Thyroid gland (tissue), 4 donors: ENCODE measurements around the gene SLC43A3.

ENCODE experiments used
- CTCF ChIP-seq, 6 experiments: fragments of 200-600 bp in 3 of 6; fragments of 450-650 bp in 3 of 6; sonication (generic) in 3 of 6; IDR thresholded peaks; one replicate each; pipeline ENCODE4 v1.5.1; 2016 to 2019; ENCODE audit warnings: antibody characterized with exemption in 6 of 6, mild to moderate bottlenecking in 2 of 6, inconsistent platforms in 1 of 6, moderate library complexity in 1 of 6
- POLR2A ChIP-seq, 2 donors: fragments of 450-650 bp; IDR thresholded peaks; one replicate each; pipeline ENCODE4 v1.6.1; 2017; ENCODE audit warnings: antibody characterized with exemption in 2 of 2, mild to moderate bottlenecking in 2 of 2, moderate library complexity in 1 of 2

- TF ChIP-seq CTCF (IDR thresholded peaks at IDR 0.05) = no peak
- no peak for TF ChIP-seq POLR2A (IDR thresholded peaks at IDR 0.05)
These were observed 437 bp downstream of the SLC43A3 start for GRCh38 chr11:57426439-57426928.
